Natural killer cell (primary cell): ENCODE results near the gene CENPH. TPM values are rescaled to one million over a fixed set of nuclear protein-coding genes. Genes with fewer than 3 reads are reported as not detected.
"Not testable (repeated sequence)": the region's sequence is repeated elsewhere in the genome, so short reads cannot be mapped to it uniquely, and the experiment has no call there.

ENCODE experiments used
- ATAC-seq, 3 donors: fragments of 150-1000 bp in 2 of 3; fragments of 200-7000 bp in 1 of 3; cut with Tn5 transposase; 1 replicate in 1 of 3; 2 replicates in 2 of 3; pipeline ENCODE4 v1.10.0; 2021; ENCODE audit warnings: mild to moderate bottlenecking in 2 of 3, moderate library complexity in 2 of 3
- DNase-seq, 2 donors: peaks; one replicate each; pipeline versions ENCODE4 v3.0.0 to v3.0.0-alpha.2; 2013 to 2021; ENCODE audit warnings: mixed read lengths in 1 of 2
- H3K27ac ChIP-seq: one replicate; pipeline ENCODE4 v1.5.1; 2013; ENCODE audit warnings: mild to moderate bottlenecking, low read length
- H3K27me3 ChIP-seq: one replicate; pipeline ENCODE4 v1.6.1; 2013; ENCODE audit warnings: low read length; ENCODE audit not compliant: control insufficient read depth, insufficient read depth
- H3K36me3 ChIP-seq: one replicate; pipeline ENCODE4 v1.6.1; 2013; ENCODE audit warnings: low read length; ENCODE audit not compliant: control insufficient read depth, insufficient read depth
- H3K4me1 ChIP-seq: one replicate; pipeline ENCODE4 v1.6.1; 2013; ENCODE audit warnings: low read length; ENCODE audit not compliant: control insufficient read depth, insufficient read depth
- H3K4me3 ChIP-seq: one replicate; pipeline ENCODE4 v1.5.1; 2013; ENCODE audit warnings: low read length
- H3K9me3 ChIP-seq: one replicate; pipeline ENCODE4 v1.6.1; 2013; ENCODE audit warnings: low read length; ENCODE audit not compliant: control insufficient read depth, insufficient read depth
- H3K27ac Mint-ChIP-seq, 2 donors: one replicate each; pipeline ENCODE4 v1.8.0; 2022; ENCODE audit warnings: mild to moderate bottlenecking in 2 of 2, mixed read lengths in 2 of 2, moderate library complexity in 1 of 2
- H3K27me3 Mint-ChIP-seq, 2 donors: one replicate each; pipeline ENCODE4 v1.8.0; 2022; ENCODE audit warnings: low read depth in 2 of 2, mixed read lengths in 2 of 2
- H3K36me3 Mint-ChIP-seq: one replicate; pipeline ENCODE4 v1.8.0; 2022; ENCODE audit warnings: mixed read lengths
- H3K4me1 Mint-ChIP-seq, 2 donors: one replicate each; pipeline ENCODE4 v1.8.0; 2022; ENCODE audit warnings: mixed read lengths in 2 of 2
- H3K4me3 Mint-ChIP-seq: one replicate; pipeline ENCODE4 v1.8.0; 2022; ENCODE audit warnings: mild to moderate bottlenecking, moderate library complexity, mixed read lengths
- H3K9me3 Mint-ChIP-seq, 2 donors: one replicate each; pipeline ENCODE4 v1.8.0; 2022; ENCODE audit warnings: mixed read lengths in 2 of 2
- CTCF ChIP-seq: fragments of 200-600 bp; IDR thresholded peaks from one replicate; pipeline ENCODE4 v1.8.0; 2022; ENCODE audit warnings: antibody characterized with exemption
- WGBS: methylation state at CpG from one replicate; pipeline ENCODE4 v1.1.7; 2013; ENCODE audit warnings: missing lambda C conversion rate; ENCODE audit not compliant: insufficient coverage; 5-methylcytosine and 5-hydroxymethylcytosine counted together
- intact Hi-C: fragments of 100-400 bp; cut with micrococcal nuclease; formaldehyde crosslinking; loops from one replicate; pipeline ENCODE4 v1.14.2; 2022
- total RNA-seq, 4 donors: library from RNA; stranded (reverse); fragments of 120-200 nt in 1 of 4; gene quantifications; one replicate each; pipeline versions ENCODE4 v1.2.3 to v1.2.4, GENCODE V29; 2013 to 2022

The CENPH gene
- 1 to 10 TPM; 5.6 to 6.4 (median 5.6) TPM for total RNA-seq
- total RNA-seq (2013): 11.8 TPM

GRCh38 chr5:69189162-69190086, at the start of gene CENPH:
Gene CENPH, plus strand, starts transcription at chr5:69189583. Its CDS starts 52 bp downstream, at chr5:69189635.
- WGBS: under 1% methylated on average over 55 of the region's 55 CpGs
- TF ChIP-seq CTCF: no peak
- Histone ChIP-seq H3K4me3 (peak within 1 kb of the TSS; percentile 72), H3K36me3 (no peaks in the 10 kb centered on the region), H3K27ac (peak within 1 kb of the TSS; percentile 65), H3K27me3 (no peaks in the 10 kb centered on the region), H3K9me3 (no peaks in the 10 kb centered on the region), H3K4me1 (peaks cover 13% of the 10 kb centered on the region)
- intact Hi-C loops: loop anchor here (1.0 kb wide), 4 partner anchors 23 to 96 kb away; partner anchors contain the start of gene CDK7
- DNase-seq (peak; percentile 85 to 94), ATAC-seq (peak; percentile 95 to 98 (median 97))
- Mint-ChIP-seq H3K27ac (peak within 1 kb of the TSS; percentile 86 to 94), H3K9me3 (no peaks in the 10 kb centered on the region), H3K27me3 (no peaks in the 10 kb centered on the region), H3K4me3 (peak within 1 kb of the TSS; percentile 89), H3K4me1 (peaks cover 10 to 14% of the 10 kb centered on the region in 2 donors), H3K36me3 (no peaks in the 10 kb centered on the region)

- H3K36me3 Mint-ChIP-seq, H3K4me1 ChIP-seq, H3K27me3 ChIP-seq, DNase-seq, H3K4me3 Mint-ChIP-seq, H3K9me3 Mint-ChIP-seq, H3K36me3 ChIP-seq, H3K27ac ChIP-seq, H3K27me3 Mint-ChIP-seq, ATAC-seq, intact Hi-C loops, H3K27ac Mint-ChIP-seq, H3K9me3 ChIP-seq, H3K4me3 ChIP-seq, H3K4me1 Mint-ChIP-seq: not testable (repeated sequence)
- WGBS: 91% methylated on average over 4 of the region's 4 CpGs
Measured at GRCh38 chr5:69140239-69140638, 49.1 kb upstream of the CENPH start.

- Mint-ChIP-seq H3K9me3 (no peaks in the 10 kb centered on the region), H3K4me1 (no peaks in the 10 kb centered on the region), H3K27me3 (no peaks in the 10 kb centered on the region), H3K27ac (no peak overlapping the region), H3K4me3 (no peak overlapping the region), H3K36me3 (peaks cover 6% of the 10 kb centered on the region)
- intact Hi-C loops: no loop called here
- ATAC-seq (no peak), DNase-seq (no peak)
- H3K36me3 ChIP-seq: no peaks in the 10 kb centered on the region
- WGBS: 87% methylated on average over 1 of the region's 1 CpG
- TF ChIP-seq CTCF: no peak
- no peak overlapping the region for H3K27ac ChIP-seq
- H3K9me3 ChIP-seq: no peaks in the 10 kb centered on the region
- H3K4me3 ChIP-seq: no peak overlapping the region
- H3K27me3 ChIP-seq: no peaks in the 10 kb centered on the region
- H3K4me1 ChIP-seq: no peaks in the 10 kb centered on the region
Measured at GRCh38 chr5:69140827-69141226, 48.6 kb upstream of the CENPH start.

GRCh38 chr5:69148576-69148975, 40.8 kb upstream of the CENPH start:
- H3K36me3 Mint-ChIP-seq, H3K9me3 ChIP-seq, H3K27ac ChIP-seq, H3K36me3 ChIP-seq, ATAC-seq, H3K27me3 ChIP-seq, intact Hi-C loops, H3K27ac Mint-ChIP-seq, H3K9me3 Mint-ChIP-seq, DNase-seq, H3K27me3 Mint-ChIP-seq, H3K4me1 Mint-ChIP-seq, H3K4me3 ChIP-seq, H3K4me3 Mint-ChIP-seq, H3K4me1 ChIP-seq: not testable (repeated sequence)
- WGBS: 92% methylated on average over 7 of the region's 7 CpGs
